HepG2 (cell line): ENCODE results near the gene ATP5F1E. TPM values are rescaled to one million over a fixed set of nuclear protein-coding genes. Genes with fewer than 3 reads are reported as not detected.

Experiments used
- ATAC-seq: fragments of 200-7000 bp; cut with Tn5 transposase; 3 replicates; pipeline ENCODE4 v1.9.1; 2020; ENCODE audit warnings: mild to moderate bottlenecking, moderate library complexity
- BruUV-seq: library from RNA; stranded (reverse); fragments of 400-500 nt; replicated peaks from 2 replicates; lab custom pipeline; 2021; lab: Mats Ljungman, UMichigan
- CTCF ChIA-PET: fragments of 300-600 bp; formaldehyde crosslinking; extraction: SDS; loops from one replicate; lab custom pipeline; 2021; ENCODE audit warnings: low total read pairs, inconsistent platforms, low intra/inter-chr PET ratio; lab: Yijun Ruan, JAX
- POLR2A ChIA-PET: fragments of 350-600 bp; sonication (Branson Sonifier 250); formaldehyde crosslinking; loops from one replicate; lab custom pipeline; 2020; ENCODE audit warnings: antibody characterized with exemption, inconsistent platforms; lab: Yijun Ruan, JAX
- DNase-seq: peaks from one replicate; pipeline ENCODE4 v3.0.0-alpha.2; 2015; ENCODE audit warnings: low spot score
- FAIRE-seq: peaks from 3 replicates; lab custom pipeline; 2011; peaks lifted over from hg19 to GRCh38; lab: Jason Lieb, UNC
- H2AFZ ChIP-seq: one replicate; pipeline ENCODE4 v1.6.1; 2011; ENCODE audit warnings: low read length, inconsistent platforms
- H3K27ac ChIP-seq: fragments of 300-600 bp; 3 replicates; pipeline ENCODE4 v1.8.0; 2011; ENCODE audit warnings: mixed run types, mild to moderate bottlenecking, mixed read lengths, low read length, inconsistent platforms; ENCODE audit not compliant: insufficient read depth; ENCODE audit errors: extremely low read length
- H3K27me3 ChIP-seq, 2 experiments: fragments of 200-600 bp in 1 of 2; 2 replicates in 1 of 2; 3 replicates in 1 of 2; pipeline versions ENCODE4 v1.6.0 to v1.8.0; 2011; ENCODE audit warnings: low read length in 2 of 2, mild to moderate bottlenecking in 2 of 2, moderate library complexity in 2 of 2, inconsistent platforms in 1 of 2; ENCODE audit not compliant: insufficient read depth in 2 of 2, control insufficient read depth in 1 of 2
- H3K36me3 ChIP-seq, 2 experiments: fragments of 200-600 bp in 1 of 2; replicated peaks in 1 of 2; 2 replicates in 1 of 2; 3 replicates in 1 of 2; pipeline versions ENCODE4 v1.5.1 to v1.8.0; 2011; ENCODE audit warnings: low read length in 2 of 2, inconsistent platforms in 1 of 2; ENCODE audit not compliant: insufficient read depth in 2 of 2, control insufficient read depth in 1 of 2
- H3K4me1 ChIP-seq: 2 replicates; pipeline ENCODE4 v1.5.1; 2012; ENCODE audit warnings: low read length, inconsistent platforms; ENCODE audit not compliant: insufficient read depth
- H3K4me2 ChIP-seq: 2 replicates; pipeline ENCODE4 v1.6.0; 2011; ENCODE audit warnings: low read depth, low read length, inconsistent platforms
- H3K4me3 ChIP-seq, 3 experiments: fragments of 200-600 bp in 1 of 3; sonication (generic), shearing (Covaris generic) in 1 of 3; replicated peaks in 1 of 3; 2 replicates each; pipeline ENCODE4 v1.5.1; 2011 to 2016; ENCODE audit warnings: low read length in 3 of 3, inconsistent platforms in 2 of 3, low read depth in 2 of 3, mild to moderate bottlenecking in 2 of 3, control low read depth in 1 of 3, mixed read lengths in 1 of 3; ENCODE audit not compliant: insufficient read depth in 1 of 3
- H3K79me2 ChIP-seq: one replicate; pipeline ENCODE4 v1.6.1; 2011; ENCODE audit warnings: low read length, inconsistent platforms; ENCODE audit not compliant: insufficient read depth
- H3K9ac ChIP-seq: 2 replicates; pipeline ENCODE4 v1.6.0; 2011; ENCODE audit warnings: mild to moderate bottlenecking, low read depth, low read length, inconsistent platforms; ENCODE audit not compliant: insufficient read depth
- H3K9me3 ChIP-seq: 2 replicates; pipeline ENCODE4 v1.5.1; 2012; ENCODE audit warnings: mild to moderate bottlenecking, low read length
- H4K20me1 ChIP-seq: 2 replicates; pipeline ENCODE4 v1.6.0; 2011; ENCODE audit warnings: inconsistent platforms, mild to moderate bottlenecking, low read length, moderate library complexity; ENCODE audit not compliant: insufficient read depth
- AGO2 ChIP-seq: fragments of 200-400 bp; formaldehyde crosslinking; optimal IDR thresholded peaks from 2 replicates; pipeline ENCODE3; 2017; ENCODE audit warnings: mild to moderate bottlenecking, low read depth, low read length, moderate library complexity
- CEBPB ChIP-seq: IDR thresholded peaks from 2 replicates; pipeline ENCODE4 v1.6.1; 2011; ENCODE audit warnings: low read depth, low read length, improper control_type of control experiment, borderline replicate concordance
- ELF1 ChIP-seq: sonication (generic); formaldehyde crosslinking; IDR thresholded peaks from 2 replicates; pipeline ENCODE4 v1.4.0; 2020; ENCODE audit warnings: missing genetic modification reagents
- KMT2B ChIP-seq: IDR thresholded peaks from 2 replicates; pipeline ENCODE4 v1.6.1; 2016; ENCODE audit warnings: missing genetic modification reagents, missing compliant biosample characterization
- POLR2A ChIP-seq, 2 experiments: IDR thresholded peaks; 2 replicates each; pipeline ENCODE4 v1.6.1; 2011; ENCODE audit warnings: low read depth in 2 of 2, low read length in 2 of 2, mild to moderate bottlenecking in 1 of 2, moderate library complexity in 1 of 2; ENCODE audit not compliant: insufficient read depth in 1 of 2
- RBFOX2 ChIP-seq: fragments of 200-400 bp; formaldehyde crosslinking; IDR thresholded peaks from 2 replicates; pipeline ENCODE4 v1.6.1; 2017; ENCODE audit warnings: low read depth, mild to moderate bottlenecking, low read length
- THYN1 ChIP-seq: sonication (generic); formaldehyde crosslinking; IDR thresholded peaks from 2 replicates; pipeline ENCODE4 v1.8.1; 2023; ENCODE audit warnings: low read depth, mild to moderate bottlenecking, moderate library complexity, missing genetic modification reagents, borderline replicate concordance
- ZBTB38 ChIP-seq: sonication (generic); formaldehyde crosslinking; IDR thresholded peaks from 2 replicates; pipeline ENCODE4 v1.5.1; 2020; ENCODE audit warnings: mild to moderate bottlenecking, missing genetic modification reagents
- ZNF280B ChIP-seq: sonication (generic); formaldehyde crosslinking; IDR thresholded peaks from 2 replicates; pipeline ENCODE4 v1.5.0; 2020; ENCODE audit warnings: missing genetic modification reagents, mild to moderate bottlenecking, borderline replicate concordance
- ZNF280D ChIP-seq: sonication (generic); formaldehyde crosslinking; IDR thresholded peaks from 2 replicates; pipeline ENCODE4 v1.5.1; 2020; ENCODE audit warnings: mild to moderate bottlenecking, missing genetic modification reagents
- ZNF687 ChIP-seq: sonication (generic); formaldehyde crosslinking; IDR thresholded peaks from 2 replicates; pipeline ENCODE4 v1.5.1; 2020; ENCODE audit warnings: mild to moderate bottlenecking, missing genetic modification reagents, moderate library complexity
- ZNF703 ChIP-seq: sonication (generic); formaldehyde crosslinking; IDR thresholded peaks from 2 replicates; pipeline ENCODE4 v1.5.1; 2020; ENCODE audit warnings: missing genetic modification reagents, mild to moderate bottlenecking, moderate library complexity, borderline replicate concordance
- WGBS: methylation state at CpG from one replicate; pipeline ENCODE4 v1.1.6; 2017; ENCODE audit warnings: low lambda C conversion rate; 5-methylcytosine and 5-hydroxymethylcytosine counted together
- in situ Hi-C: cut with HindIII; loops from 2 replicates; pipeline ENCODE4 v1.10.0; 2017; ENCODE audit warnings: low pct_unique_long_range_greater_than_20kb; ENCODE audit not compliant: extremely low pct_ligation_motif_present
- intact Hi-C: fragments of 100-400 bp; cut with micrococcal nuclease; formaldehyde crosslinking; loops from one replicate; pipeline ENCODE4 v1.10.0; 2022; ENCODE audit not compliant: unreplicated experiment
- polyA plus RNA-seq, 8 experiments: library from polyadenylated mRNA; depleted of rRNA in 3 of 8; stranded (reverse) in 7 of 8; unstranded in 1 of 8; fragments of >200 nt; fragmentation: Illumina TruSeq in 4 of 8; extraction: Trizol in 4 of 8; gene quantifications; 2 replicates each; pipeline versions ENCODE4 v1.2.1 to v1.2.3, GENCODE V29; 2011 to 2016; ENCODE audit warnings: low read depth in 4 of 8, missing spikeins in 1 of 8, mixed read lengths in 1 of 8; ENCODE audit not compliant: insufficient read depth in 1 of 8
- total RNA-seq, 5 experiments: library from RNA; depleted of rRNA; stranded (reverse); fragments of >200 nt; fragmentation: Illumina TruSeq; extraction: Trizol; gene quantifications; 2 replicates each; pipeline ENCODE4 v1.2.3, GENCODE V29; 2016; ENCODE audit warnings: low read depth in 1 of 5

ATP5F1E gene
- total and polyA plus RNA-seq, 2 of the 13 experiments (the other 11 are each of a cell fraction or from before 2014, with no cell fraction given), result 121 to 134 TPM

GRCh38 chr20:59022754-59023153, 9.4 kb downstream of the ATP5F1E start:
- TF ChIP-seq POLR2A (IDR thresholded peaks at IDR 0.05; ENCODE audit: insufficient read depth in 1 of 2, low read depth in 2 of 2, low read length in 2 of 2) (peak in 1 of 2 experiments; percentile 42; a peak in 1 of 4 replicates), ZNF280D (CRISPR knock-in tag) (no peak), AGO2 (peak; percentile 64), ZBTB38 (CRISPR knock-in tag) (peak; percentile 38; the same call in 1 of the 2 replicates), ZNF703 (no peak), ZNF687 (CRISPR knock-in tag) (0 out of 2 replicates have a peak, but pooled peaks have one; percentile 12), ZNF280B (0 out of 2 replicates have a peak, but pooled peaks have one; percentile 36), CEBPB (no peak), RBFOX2 (0 out of 2 replicates have a peak, but pooled peaks have one; percentile 15), KMT2B (CRISPR knock-in tag) (no peak), THYN1 (CRISPR knock-in tag) (no peak), ELF1 (CRISPR knock-in tag) (no peak)
- Histone ChIP-seq H3K4me1 (peaks cover 43% of the 10 kb centered on the region), H3K4me2 (no peak overlapping the region), H3K36me3 (peaks cover 25 to 54% of the 10 kb centered on the region in 2 experiments), H4K20me1 (peaks cover 5% of the 10 kb centered on the region; the same call in 1 of the 2 replicates), H3K9me3 (no peaks in the 10 kb centered on the region), H3K79me2 (peaks cover 26% of the 10 kb centered on the region), H3K4me3 (no peak overlapping the region), H3K27ac (no peak overlapping the region), H3K9ac (no peak overlapping the region), H3K27me3 (no peaks in the 10 kb centered on the region), H2AFZ (no peak overlapping the region)
- ATAC-seq, result no peak
- intact Hi-C loops (no loop called here), in situ Hi-C loops (no loop called here)
- WGBS, result 96% methylated on average over 15 of the region's 15 CpGs
- no peak for DNase-seq
- BruUV-seq, result no TSS peak
- CTCF ChIA-PET, result no interaction called here
- POLR2A ChIA-PET, result interaction anchor here (0.7 to 1.6 kb wide), 3 partner anchors 9 to 916 kb away, joined by 3 to 6 read pairs (median 5); partner anchors contain the start of gene ATP5F1E
- FAIRE-seq, result no peak
